Muscle layer of colon (tissue), 2 donors: ENCODE measurements around the gene PC.
"Not testable (repeated sequence)": the region's sequence is repeated elsewhere in the genome, so short reads cannot be mapped to it uniquely, and the experiment has no call there.

Experiments used
- H3K27ac ChIP-seq: one replicate; pipeline ENCODE4 v1.7.0; 2013; ENCODE audit warnings: low read depth, mild to moderate bottlenecking, low read length, moderate library complexity
- H3K27me3 ChIP-seq, 2 donors: one replicate each; pipeline ENCODE4 v1.7.0; 2013; ENCODE audit warnings: low read length in 2 of 2, mild to moderate bottlenecking in 2 of 2; ENCODE audit not compliant: insufficient read depth in 2 of 2, control insufficient read depth in 1 of 2
- H3K36me3 ChIP-seq: one replicate; pipeline ENCODE4 v1.7.0; 2013; ENCODE audit warnings: mild to moderate bottlenecking, low read length; ENCODE audit not compliant: insufficient read depth
- H3K4me1 ChIP-seq: one replicate; pipeline ENCODE4 v1.7.0; 2013; ENCODE audit warnings: mild to moderate bottlenecking, low read length; ENCODE audit not compliant: insufficient read depth
- H3K4me3 ChIP-seq, 2 donors: one replicate each; pipeline ENCODE4 v1.7.0; 2013; ENCODE audit warnings: low read length in 2 of 2, low read depth in 1 of 2, mild to moderate bottlenecking in 1 of 2, moderate library complexity in 1 of 2
- H3K9ac ChIP-seq: one replicate; pipeline ENCODE4 v1.7.0; 2013; ENCODE audit warnings: low read length
- H3K9me3 ChIP-seq: one replicate; pipeline ENCODE4 v1.7.0; 2013; ENCODE audit warnings: mild to moderate bottlenecking, low read length
- donor health status: abdominal sarcoma.
- donor health status: Adenocarcinoma of cecum.

PC gene

GRCh38 chr11:66967670-66968425, 9.7 kb upstream of the PC start:
- no peak overlapping the region for H3K9ac ChIP-seq
- no peaks in the 10 kb centered on the region for H3K27me3 ChIP-seq
- no peaks in the 10 kb centered on the region for H3K4me1 ChIP-seq
- no peaks in the 10 kb centered on the region for H3K36me3 ChIP-seq
- H3K27ac ChIP-seq: no peak overlapping the region
- H3K4me3 ChIP-seq: no peak overlapping the region
- no peaks in the 10 kb centered on the region for H3K9me3 ChIP-seq

- Histone ChIP-seq H3K36me3 (no peaks in the 10 kb centered on the region), H3K27ac (no peak overlapping the region), H3K9me3 (no peaks in the 10 kb centered on the region), H3K27me3 (no peaks in the 10 kb centered on the region), H3K4me3 (no peak overlapping the region), H3K9ac (no peak overlapping the region), H3K4me1 (no peaks in the 10 kb centered on the region)
Measured at GRCh38 chr11:66966351-66966750, 8.2 kb upstream of the PC start.

GRCh38 chr11:66964495-66964894, 6.3 kb upstream of the PC start:
- no peak overlapping the region for H3K4me3 ChIP-seq
- H3K27ac ChIP-seq: no peak overlapping the region
- no peaks in the 10 kb centered on the region for H3K36me3 ChIP-seq
- no peaks in the 10 kb centered on the region for H3K4me1 ChIP-seq
- H3K9me3 ChIP-seq: no peaks in the 10 kb centered on the region
- no peak overlapping the region for H3K9ac ChIP-seq
- H3K27me3 ChIP-seq: no peaks in the 10 kb centered on the region

- H3K4me3 ChIP-seq: no peak overlapping the region
- no peak overlapping the region for H3K9ac ChIP-seq
- H3K36me3 ChIP-seq: no peaks in the 10 kb centered on the region
- H3K27me3 ChIP-seq: no peaks in the 10 kb centered on the region
- no peaks in the 10 kb centered on the region for H3K9me3 ChIP-seq
- peaks cover 6% of the 10 kb centered on the region for H3K4me1 ChIP-seq
- H3K27ac ChIP-seq: no peak overlapping the region
Measured at GRCh38 chr11:66962801-66963200, 4.6 kb upstream of the PC start.

- no peaks in the 10 kb centered on the region for H3K27me3 ChIP-seq
- H3K27ac ChIP-seq: no peak overlapping the region
- peaks cover 10% of the 10 kb centered on the region for H3K4me1 ChIP-seq
- H3K36me3 ChIP-seq: no peaks in the 10 kb centered on the region
- no peaks in the 10 kb centered on the region for H3K9me3 ChIP-seq
- H3K9ac ChIP-seq: no peak overlapping the region
- no peak overlapping the region for H3K4me3 ChIP-seq
Measured at GRCh38 chr11:66962247-66962646, 4.1 kb upstream of the PC start.

GRCh38 chr11:66961691-66962213, 3.6 kb upstream of the PC start:
- peaks cover 10% of the 10 kb centered on the region for H3K4me1 ChIP-seq
- H3K27ac ChIP-seq, H3K9me3 ChIP-seq, H3K27me3 ChIP-seq, H3K36me3 ChIP-seq, H3K9ac ChIP-seq, H3K4me3 ChIP-seq: not testable (repeated sequence)

- Histone ChIP-seq H3K4me3 (peak overlapping the region; percentile 52 to 75), H3K27ac (no peak overlapping the region), H3K27me3 (no peaks in the 10 kb centered on the region), H3K9me3 (no peaks in the 10 kb centered on the region), H3K9ac (no peak overlapping the region), H3K4me1 (peaks cover 10% of the 10 kb centered on the region), H3K36me3 (no peaks in the 10 kb centered on the region)
Measured at GRCh38 chr11:66958956-66959274, 732 bp upstream of the PC start.

GRCh38 chr11:66957971-66958231, 282 bp downstream of the PC start:
- Histone ChIP-seq H3K27me3 (no peaks in the 10 kb centered on the region), H3K9ac (no peak overlapping the region), H3K4me1 (peaks cover 10% of the 10 kb centered on the region), H3K4me3 (peak overlapping the region; percentile 52 to 58), H3K36me3 (no peaks in the 10 kb centered on the region), H3K9me3 (no peaks in the 10 kb centered on the region), H3K27ac (no peak overlapping the region)

GRCh38 chr11:66956689-66957290, 1.4 kb downstream of the PC start:
- H3K9ac ChIP-seq: no peak overlapping the region
- no peaks in the 10 kb centered on the region for H3K9me3 ChIP-seq
- no peak overlapping the region for H3K4me3 ChIP-seq
- peaks cover 10% of the 10 kb centered on the region for H3K4me1 ChIP-seq
- H3K36me3 ChIP-seq: no peaks in the 10 kb centered on the region
- H3K27me3 ChIP-seq: no peaks in the 10 kb centered on the region
- H3K27ac ChIP-seq: no peak overlapping the region

GRCh38 chr11:66953081-66953833, 4.9 kb downstream of the PC start:
- Histone ChIP-seq H3K4me1 (peaks cover 4% of the 10 kb centered on the region), H3K9ac (no peak overlapping the region), H3K9me3 (no peaks in the 10 kb centered on the region), H3K27me3 (no peaks in the 10 kb centered on the region), H3K4me3 (no peak overlapping the region), H3K27ac (no peak overlapping the region), H3K36me3 (no peaks in the 10 kb centered on the region)

- Histone ChIP-seq H3K36me3 (no peaks in the 10 kb centered on the region), H3K27me3 (no peaks in the 10 kb centered on the region), H3K9me3 (no peaks in the 10 kb centered on the region), H3K4me1 (no peaks in the 10 kb centered on the region), H3K27ac (no peak overlapping the region), H3K4me3 (no peak overlapping the region), H3K9ac (no peak overlapping the region)
Measured at GRCh38 chr11:66951927-66952337, 6.3 kb downstream of the PC start.
